ENCODE results near the gene RFX6.

Gene RFX6

DNA sequence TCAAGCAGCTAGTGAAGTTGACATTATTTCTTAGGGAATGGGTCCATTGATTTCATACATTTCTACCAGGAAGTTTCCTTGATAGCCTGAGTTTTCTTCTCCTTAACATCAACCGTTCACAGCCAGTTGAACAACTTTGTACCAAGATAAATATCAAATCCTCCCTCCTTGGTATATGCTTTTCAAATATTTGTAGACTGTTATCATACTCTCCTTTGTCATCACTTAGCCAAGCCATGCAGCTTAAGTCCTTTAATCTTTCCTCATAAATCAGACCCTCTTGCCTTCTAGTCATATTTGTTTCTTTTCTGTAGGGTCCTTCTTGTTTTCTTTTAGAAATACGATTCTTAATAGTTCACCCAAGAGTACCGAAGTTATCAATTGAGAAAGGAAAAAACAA lies 25.6 kb downstream of the RFX6 start:
- no peak for DNase-seq

DNA sequence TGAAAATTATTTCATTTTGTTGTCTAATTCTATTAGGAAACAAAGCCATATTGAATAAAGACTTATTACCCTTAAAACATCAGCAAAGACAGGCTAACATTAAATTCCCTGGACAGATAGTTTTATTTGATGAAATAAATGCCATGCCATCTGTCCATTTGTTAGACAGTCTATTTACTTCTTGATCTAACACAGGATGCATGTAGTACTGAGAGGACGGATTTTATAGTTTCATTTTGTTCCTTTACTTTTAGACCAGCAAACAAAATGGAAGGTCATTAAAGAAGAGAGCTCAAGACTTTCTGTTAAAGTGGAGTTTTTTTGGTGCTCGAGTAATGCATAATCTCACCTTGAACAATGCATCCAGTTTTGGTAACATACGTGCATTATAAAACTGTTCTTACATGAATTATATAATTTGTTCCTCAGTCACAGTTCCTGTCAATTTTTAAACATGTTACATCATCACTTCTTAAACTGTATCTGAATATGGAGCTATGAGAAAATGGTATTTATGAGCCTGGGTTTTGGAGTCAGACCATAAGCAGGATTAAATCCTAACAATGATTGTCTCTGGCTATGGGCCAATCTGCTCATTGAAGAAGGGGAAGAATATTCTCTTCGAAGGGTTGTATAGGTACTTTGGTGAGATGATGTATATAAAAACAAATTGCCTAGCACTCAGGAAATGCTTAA lies 46.0 kb downstream of the RFX6 start:
- DNase-seq: no peak

DNA sequence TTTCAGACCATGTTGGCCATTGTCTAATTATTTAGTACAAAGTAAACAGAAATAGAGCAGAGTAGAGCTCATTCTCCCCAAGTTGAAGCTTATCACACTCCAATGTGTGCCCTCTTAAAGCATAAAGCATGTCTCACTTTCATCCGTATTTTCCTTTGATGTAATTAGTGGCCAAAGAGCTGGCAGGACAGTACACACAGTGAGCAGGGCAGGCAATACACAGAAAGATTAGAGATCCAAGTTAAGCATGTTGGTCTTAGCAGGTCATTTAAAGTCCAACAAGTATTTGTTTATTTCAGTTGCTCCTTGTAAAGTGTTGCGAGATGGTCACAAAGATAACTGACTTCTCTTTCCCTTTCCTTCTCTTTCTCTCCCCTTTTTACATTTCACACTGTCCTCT lies 47.2 kb downstream of the RFX6 start:
- DNase-seq: no peak

GRCh38 chr6:116925088-116925794 lies 48.2 kb downstream of the RFX6 start:
- DNase-seq: no peak

GRCh38 chr6:116928677-116929076 lies 51.6 kb downstream of the RFX6 start:
- no peak for DNase-seq

DNA sequence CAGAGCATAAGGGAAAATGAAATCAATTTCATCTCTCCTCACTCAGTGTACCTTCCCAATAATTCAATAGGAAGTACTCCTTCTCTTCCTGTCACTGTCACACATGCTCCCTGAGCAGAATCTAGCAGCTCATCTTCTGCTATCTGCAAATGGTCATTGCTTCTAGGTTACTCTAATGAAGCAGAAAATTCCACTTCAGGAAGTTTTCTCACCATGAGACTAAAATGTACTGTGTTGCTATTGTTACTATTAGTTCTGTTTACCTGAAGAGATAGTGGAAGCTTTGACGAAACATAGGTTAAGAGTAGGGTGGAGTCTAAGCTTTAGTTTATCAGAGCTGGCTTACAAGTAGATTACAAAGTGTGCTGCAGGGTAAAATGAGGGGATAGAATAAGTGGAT lies 52.8 kb downstream of the RFX6 start:
- DNase-seq: no peak

GRCh38 chr6:116931456-116931855 lies 54.4 kb downstream of the RFX6 start:
- no peak for DNase-seq

DNA sequence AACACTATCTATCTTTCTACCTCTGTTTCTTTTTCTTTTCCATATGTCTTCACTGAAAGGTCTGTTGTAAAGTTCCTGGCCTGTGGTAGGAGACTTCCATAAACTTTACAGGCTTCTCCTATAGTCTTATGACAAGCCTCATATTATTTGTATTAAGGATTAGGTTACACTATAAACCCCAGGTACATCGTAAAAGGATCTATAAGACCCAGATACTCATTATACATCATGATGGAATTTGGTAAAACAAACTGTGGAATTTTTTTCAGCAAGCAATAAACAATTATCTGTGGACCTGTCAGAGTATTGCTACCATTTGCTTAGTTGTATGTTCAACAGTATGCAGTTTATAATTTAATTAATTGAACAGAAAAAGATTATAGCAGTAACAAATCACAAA lies 55.5 kb downstream of the RFX6 start:
- DNase-seq: no peak

DNA sequence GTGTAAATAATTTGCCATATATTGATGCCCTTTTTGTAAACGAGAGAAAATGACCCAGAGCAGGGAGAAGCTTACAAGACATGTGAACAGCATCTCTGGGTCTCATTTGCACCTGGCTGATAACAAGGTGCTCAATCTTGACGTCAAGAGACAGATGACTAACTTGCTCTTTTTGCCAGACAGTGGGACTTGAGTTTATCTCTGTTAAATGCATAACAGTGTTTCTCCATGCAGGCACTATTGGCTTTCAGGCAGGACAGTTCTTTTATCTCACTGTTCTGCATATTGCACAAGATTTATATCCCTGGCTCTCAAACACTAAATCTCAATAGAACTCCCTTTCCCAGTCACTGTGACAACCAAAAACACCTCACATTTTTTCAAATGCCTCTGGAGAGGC lies 56.4 kb downstream of the RFX6 start:
- DNase-seq: peak; percentile 19

DNA sequence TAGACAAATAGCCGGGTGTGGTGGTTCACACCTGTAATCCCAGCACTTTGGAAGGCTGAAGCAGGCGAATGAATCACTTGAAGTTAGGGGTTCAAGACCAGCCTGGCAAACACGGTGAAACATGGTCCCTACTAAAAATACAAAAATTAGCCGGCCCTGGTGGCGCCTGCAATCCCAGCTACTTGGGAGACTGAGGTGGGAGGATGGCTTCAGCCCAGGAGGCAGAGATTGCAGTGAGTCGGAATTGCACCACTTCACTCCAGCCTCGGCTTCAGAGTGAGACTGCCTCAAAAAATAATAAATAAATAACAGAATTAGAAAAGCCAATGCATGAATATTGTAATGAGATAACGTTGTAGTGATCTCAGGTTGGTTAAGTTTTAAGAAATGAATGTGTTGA lies 61.3 kb downstream of the RFX6 start:
- no peak for DNase-seq

GRCh38 chr6:116941727-116942126 lies 64.7 kb downstream of the RFX6 start:
- no peak for DNase-seq

GRCh38 chr6:116945809-116946208 lies 68.8 kb downstream of the RFX6 start:
- DNase-seq: no peak

DNA sequence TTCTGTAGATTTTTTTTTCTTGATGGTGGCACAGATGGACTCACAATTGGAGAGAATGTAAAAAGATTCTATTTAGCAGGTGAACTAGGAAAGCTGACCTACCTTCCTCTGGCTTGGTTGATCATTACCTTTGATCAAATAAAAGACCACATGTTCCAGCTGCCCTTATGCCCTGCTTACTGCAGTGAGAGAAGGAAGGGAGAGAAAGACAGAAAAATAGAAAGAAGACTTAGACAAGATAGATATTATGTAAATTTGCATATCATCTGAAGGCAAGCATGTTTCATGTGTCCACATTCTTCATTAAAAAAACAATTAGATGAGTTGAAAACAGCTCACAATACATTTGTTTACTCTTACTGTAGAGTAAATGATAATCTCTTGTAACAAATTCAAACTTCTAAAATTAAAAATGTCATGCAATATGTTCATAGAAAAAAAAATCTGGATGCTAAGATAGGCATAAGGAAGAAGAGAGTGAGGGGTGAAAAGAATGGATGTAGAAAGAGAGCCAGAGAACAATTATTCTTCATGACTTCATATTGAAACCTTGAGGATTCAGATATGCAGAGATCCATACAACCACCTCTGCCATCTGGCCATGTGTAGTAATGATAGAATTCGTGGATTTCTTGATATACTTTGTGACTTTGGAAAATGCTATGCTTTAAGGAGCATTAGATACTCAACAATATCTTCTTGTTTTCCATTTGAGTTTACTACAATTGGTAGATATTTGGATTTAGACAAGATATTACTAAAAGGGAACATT lies 71.7 kb downstream of the RFX6 start:
- no peak for DNase-seq

- DNase-seq: no peak
Measured at GRCh38 chr6:116949964-116950363, 72.9 kb downstream of the RFX6 start.

DNA sequence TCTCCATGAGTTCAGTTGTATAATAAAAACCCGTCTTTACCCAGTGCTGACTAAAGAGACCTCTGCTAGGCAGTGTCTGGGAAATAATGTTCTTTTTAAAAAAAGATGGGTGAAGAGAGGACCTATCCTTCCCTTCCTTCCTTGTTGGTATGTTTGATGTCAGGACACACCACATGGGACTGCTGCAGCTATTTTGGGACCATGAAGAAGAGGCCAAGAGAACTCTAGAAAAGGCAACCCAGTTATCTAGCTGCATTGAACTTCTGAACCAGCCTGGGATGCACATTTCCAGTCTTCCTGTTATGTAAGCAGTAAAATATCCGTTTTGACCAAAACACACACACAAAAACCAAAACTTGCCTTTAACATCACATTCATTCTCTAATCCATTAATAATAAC lies 77.3 kb downstream of the RFX6 start:
- DNase-seq: no peak

DNA sequence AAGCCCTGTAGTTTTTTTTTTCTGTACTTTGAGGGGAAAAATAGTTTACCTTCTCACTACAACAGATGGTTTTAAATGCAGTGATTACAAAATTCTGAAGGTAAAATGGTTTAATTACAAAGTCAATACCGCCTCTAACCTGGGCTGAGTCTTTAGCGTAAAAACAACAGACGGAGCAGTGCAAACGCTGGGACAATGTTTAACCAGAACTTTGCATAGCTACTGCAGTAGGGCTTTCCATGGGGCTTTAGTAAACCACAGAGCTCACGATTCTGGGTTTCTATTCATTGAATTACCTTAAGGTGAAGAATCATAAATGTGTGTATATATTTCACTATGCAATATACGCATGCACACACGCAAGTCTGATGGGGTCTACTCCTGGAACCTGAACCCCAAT lies 77.9 kb downstream of the RFX6 start:
- DNase-seq: no peak

GRCh38 chr6:116955773-116956172 lies 78.7 kb downstream of the RFX6 start:
- DNase-seq: no peak

DNA sequence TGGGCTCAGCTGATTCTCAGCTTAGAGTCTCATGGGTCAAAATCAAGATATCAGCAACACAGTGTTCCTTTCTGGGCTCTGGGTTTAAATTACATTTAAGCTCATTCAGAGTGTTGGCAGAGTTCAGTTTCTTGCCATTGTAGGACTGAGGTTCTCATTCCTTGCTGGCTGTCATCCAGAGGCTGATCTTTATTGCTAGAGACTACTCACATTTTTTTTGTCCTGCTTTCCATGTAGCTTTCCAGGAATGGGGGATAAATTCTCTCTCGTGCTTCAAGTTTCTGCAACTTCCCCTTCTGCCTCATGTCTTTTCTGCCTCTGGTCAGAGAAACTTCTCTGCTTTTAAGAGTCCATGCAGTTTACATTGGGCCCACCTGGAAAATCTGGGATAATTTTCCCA lies 86.9 kb downstream of the RFX6 start:
- no peak for DNase-seq

GRCh38 chr6:116966675-116967576 lies 89.9 kb downstream of the RFX6 start:
- DNase-seq: no peak

DNA sequence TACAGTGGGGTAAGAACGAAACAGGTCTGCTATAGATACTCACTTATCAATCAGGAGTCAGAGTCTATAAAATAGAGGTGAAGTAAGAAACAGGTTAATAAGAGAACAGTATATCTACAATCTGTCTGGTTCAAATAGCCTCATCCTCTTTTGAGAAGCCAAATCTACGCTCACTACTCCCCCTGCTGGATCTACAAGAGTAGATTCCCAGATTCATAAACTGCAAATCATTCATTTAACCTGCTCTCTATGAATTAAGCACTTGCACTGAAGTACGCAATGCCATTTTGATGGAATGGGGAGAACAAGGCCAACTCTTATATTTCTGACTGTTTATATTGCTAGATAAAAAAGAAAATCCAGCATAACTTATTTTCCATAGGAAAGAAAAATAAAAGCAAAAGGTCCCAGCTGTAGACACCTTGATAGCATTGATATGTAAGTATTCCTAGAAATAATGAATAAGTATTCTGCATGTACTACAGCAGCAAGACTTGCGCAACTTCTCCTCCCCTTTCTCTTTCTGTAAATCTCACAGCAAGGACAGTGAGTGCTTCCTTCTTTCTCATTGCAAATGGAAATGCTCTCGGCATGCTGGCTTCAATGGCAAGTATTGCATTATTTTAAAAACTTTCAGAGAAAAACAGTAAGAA lies 92.3 kb downstream of the RFX6 start:
- peak; percentile 5 for DNase-seq

DNA sequence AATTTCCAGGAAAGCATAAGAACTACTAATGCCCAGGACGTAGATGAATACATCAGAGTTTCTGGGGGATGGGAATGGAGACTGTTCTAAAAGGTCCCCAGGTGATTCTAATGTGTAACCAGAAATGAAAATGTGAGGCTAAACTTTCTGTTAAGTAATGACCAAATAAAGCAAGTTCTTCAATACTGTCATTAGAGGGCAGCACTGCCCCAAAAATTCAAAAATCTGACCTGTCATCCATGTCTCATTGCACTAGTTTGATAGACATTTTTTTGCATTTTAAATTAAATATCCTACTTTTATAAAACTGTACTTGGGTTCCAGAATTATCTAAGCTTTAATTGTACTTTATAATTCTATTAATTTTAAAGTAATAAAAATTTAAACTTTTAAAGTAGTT lies 94.9 kb downstream of the RFX6 start:
- peak; percentile 12 for DNase-seq

GRCh38 chr6:116973976-116974375 lies 96.9 kb downstream of the RFX6 start:
- no peak for DNase-seq
